K562 (cell line): ENCODE results near the gene PKIB. TPM values are rescaled to one million over a fixed set of nuclear protein-coding genes. Genes with fewer than 3 reads are reported as not detected.
"Not testable (repeated sequence)": the region's sequence is repeated elsewhere in the genome, so short reads cannot be mapped to it uniquely, and the experiment has no call there.

Experiments used
- ATAC-seq: fragments of 200-7000 bp; cut with Tn5 transposase; 3 replicates; pipeline ENCODE4 v1.9.1; 2020; ENCODE audit warnings: moderate library complexity
- BruUV-seq: library from RNA; stranded (reverse); fragments of 400-500 nt; replicated peaks from 2 replicates; lab custom pipeline; 2021; lab: Mats Ljungman, UMichigan
- CTCF ChIA-PET: fragments of 300-600 bp; formaldehyde crosslinking; extraction: SDS; loops from one replicate; lab custom pipeline; 2021; ENCODE audit warnings: low intra/inter-chr PET ratio; lab: Yijun Ruan, JAX
- POLR2A ChIA-PET: fragments of 300-600, 350-650 bp; sonication (Branson Sonifier 250); formaldehyde crosslinking; extraction: SDS; loops from one replicate; lab custom pipeline; 2021; ENCODE audit warnings: antibody characterized with exemption, inconsistent platforms; lab: Yijun Ruan, JAX
- DNase-seq, 4 experiments: peaks; one replicate each; pipeline versions ENCODE4 v3.0.0 to v3.0.0-alpha.2; 2011 to 2018; ENCODE audit warnings: low spot score in 3 of 4, mixed read lengths in 3 of 4; ENCODE audit errors: extremely low read depth in 1 of 4
- FAIRE-seq: peaks from 2 replicates; lab custom pipeline; 2011; peaks lifted over from hg19 to GRCh38; lab: Jason Lieb, UNC
- H2AFZ ChIP-seq: 2 replicates; pipeline ENCODE4 v1.6.0; 2011; ENCODE audit warnings: low read depth, low read length, control low read depth, inconsistent platforms
- H3K27ac ChIP-seq: fragments of 200-600 bp; 3 replicates; pipeline ENCODE4 v1.8.0; 2011; ENCODE audit warnings: low read depth, mild to moderate bottlenecking, control low read depth, inconsistent platforms, low read length, moderate library complexity, mixed read lengths; ENCODE audit errors: extremely low read depth
- H3K27me3 ChIP-seq, 2 experiments: fragments of 300-600 bp in 1 of 2; 2 replicates in 1 of 2; 3 replicates in 1 of 2; pipeline versions ENCODE4 v1.6.0 to v1.8.0; 2011; ENCODE audit warnings: inconsistent platforms in 2 of 2, low read length in 2 of 2, mild to moderate bottlenecking in 1 of 2, mixed read lengths in 1 of 2, moderate library complexity in 1 of 2; ENCODE audit not compliant: control insufficient read depth in 2 of 2, insufficient read depth in 2 of 2
- H3K36me3 ChIP-seq: fragments of 300-600 bp; 3 replicates; pipeline ENCODE4 v1.8.0; 2011; ENCODE audit warnings: mild to moderate bottlenecking, low read length, inconsistent platforms; ENCODE audit not compliant: control insufficient read depth, insufficient read depth
- H3K4me1 ChIP-seq, 2 experiments: fragments of 200-600 bp in 1 of 2; replicated peaks in 1 of 2; 2 replicates in 1 of 2; 3 replicates in 1 of 2; pipeline versions ENCODE4 v1.5.1 to v1.8.0; 2011; ENCODE audit warnings: inconsistent platforms in 2 of 2, low read length in 2 of 2, mild to moderate bottlenecking in 1 of 2, mixed read lengths in 1 of 2, moderate library complexity in 1 of 2; ENCODE audit not compliant: control insufficient read depth in 2 of 2, insufficient read depth in 2 of 2
- H3K4me2 ChIP-seq: 2 replicates; pipeline ENCODE4 v1.6.1; 2011; ENCODE audit warnings: low read length, control low read depth, inconsistent platforms, mixed read lengths; ENCODE audit not compliant: insufficient read depth
- H3K4me3 ChIP-seq: fragments of 200-600 bp; sonication (generic), shearing (Covaris generic); 2 replicates; pipeline ENCODE4 v1.5.1; 2016; ENCODE audit warnings: control low read depth, inconsistent platforms
- H3K79me2 ChIP-seq: fragments of 200-600 bp; 3 replicates; pipeline ENCODE4 v1.8.0; 2011; ENCODE audit warnings: low read length, inconsistent platforms; ENCODE audit not compliant: control insufficient read depth, insufficient read depth
- H3K9ac ChIP-seq, 2 experiments: 2 replicates each; pipeline versions ENCODE4 v1.6.0 to v1.6.1; 2011; ENCODE audit warnings: low read depth in 2 of 2, low read length in 2 of 2, control low read depth in 1 of 2, inconsistent platforms in 1 of 2, mild to moderate bottlenecking in 1 of 2, mixed read lengths in 1 of 2; ENCODE audit not compliant: insufficient read depth in 1 of 2
- H3K9me1 ChIP-seq: one replicate; pipeline ENCODE4 v1.6.0; 2011; ENCODE audit warnings: inconsistent platforms, mild to moderate bottlenecking, low read length, moderate library complexity; ENCODE audit not compliant: control insufficient read depth, insufficient read depth
- H3K9me3 ChIP-seq: replicated peaks from 2 replicates; pipeline ENCODE4 v1.5.1; 2011; ENCODE audit warnings: low read depth, low read length, inconsistent platforms; ENCODE audit not compliant: control insufficient read depth, insufficient read depth
- H4K20me1 ChIP-seq: replicated peaks from 2 replicates; pipeline ENCODE4 v1.6.1; 2011; ENCODE audit warnings: low read length, inconsistent platforms, mixed read lengths; ENCODE audit not compliant: control insufficient read depth, insufficient read depth
- FUS ChIP-seq: fragments of 200-400 bp; formaldehyde crosslinking; optimal IDR thresholded peaks from 2 replicates; pipeline ENCODE3; 2017; ENCODE audit warnings: low read depth, low read length
- MECOM ChIP-seq: fragments of 250-450 bp; sonication (Bioruptor Pico); IDR thresholded peaks from 2 replicates; pipeline ENCODE4 v1.8.0; 2022; ENCODE audit warnings: inconsistent platforms
- MTF1 ChIP-seq: fragments of 250-450 bp; sonication (Bioruptor Pico); IDR thresholded peaks from 2 replicates; pipeline ENCODE4 v1.9.0; 2021; ENCODE audit warnings: moderate library complexity, mild to moderate bottlenecking, inconsistent platforms, borderline replicate concordance
- RBM17 ChIP-seq: fragments of 200-400 bp; formaldehyde crosslinking; IDR thresholded peaks from 2 replicates; pipeline ENCODE4 v1.6.1; 2017; ENCODE audit warnings: low read depth, mild to moderate bottlenecking, low read length, borderline replicate concordance
- WGBS: fragments of 100-300 bp; shearing (Covaris generic); methylation state at CpG from one replicate; pipeline ENCODE4 v1.1.6; 2016; ENCODE audit warnings: low coverage, mixed read lengths; ENCODE audit not compliant: insufficient coverage; ENCODE audit errors: missing lambda C conversion rate; 5-methylcytosine and 5-hydroxymethylcytosine counted together
- in situ Hi-C: fragments of 300-500 bp; cut with MboI; formaldehyde crosslinking; loops from 4 replicates; pipeline ENCODE4 v1.15.0; 2018; ENCODE audit warnings: inconsistent platforms, mixed read lengths
- intact Hi-C: fragments of 100-400 bp; cut with micrococcal nuclease; formaldehyde crosslinking; loops from 2 replicates; pipeline ENCODE4 v1.14.2; 2022
- polyA plus RNA-seq, 8 experiments: library from polyadenylated mRNA; depleted of rRNA in 4 of 8; stranded (reverse) in 5 of 8; unstranded in 3 of 8; fragments of >200 nt; fragmentation: Nextera tagmentation in 2 of 8; fragmentation: Illumina TruSeq in 1 of 8; extraction: Ambion mirVana in 2 of 8; extraction: Trizol in 1 of 8; gene quantifications; 2 replicates each; pipeline versions ENCODE4 v1.2.1 to v1.2.3, GENCODE V29; 2011 to 2014; ENCODE audit warnings: inconsistent platforms in 1 of 8, missing spikeins in 1 of 8
- total RNA-seq, 7 experiments: library from RNA; depleted of rRNA in 6 of 7; stranded (reverse); fragments of >200 nt in 6 of 7; fragmentation: Illumina TruSeq in 2 of 7; extraction: Trizol in 2 of 7; gene quantifications; 2 replicates each; pipeline versions ENCODE4 v1.2.1 to v1.2.3, GENCODE V29; 2011 to 2021; ENCODE audit warnings: low replicate concordance in 1 of 7

PKIB gene
- total and polyA plus RNA-seq, 9 of the 15 experiments (the other 6 are each of a cell fraction or from before 2014, with no cell fraction given) = 14.8 to 37.5 (median 27.4) TPM

GRCh38 chr6:122598295-122598694 lies 11.9 kb upstream of the PKIB start:
- not testable (repeated sequence) for H3K4me2 ChIP-seq, H3K27ac ChIP-seq, FAIRE-seq

GRCh38 chr6:122604676-122605075 lies 5.5 kb upstream of the PKIB start:
- H3K9ac ChIP-seq = no peak overlapping the region
- intact Hi-C loops (loop anchor here (5.0 kb wide), 2 partner anchors 123 to 233 kb away; no protein-coding TSS in a partner anchor), in situ Hi-C loops (no loop called here)
- H3K27ac ChIP-seq = no peak overlapping the region
- H3K4me2 ChIP-seq = no peak overlapping the region
- H3K9me3 ChIP-seq = no peaks in the 10 kb centered on the region
- FAIRE-seq (no peak), DNase-seq (no peak), ATAC-seq (no peak)
- H3K79me2 ChIP-seq = no peaks in the 10 kb centered on the region
- H3K36me3 ChIP-seq = no peaks in the 10 kb centered on the region
- CTCF ChIA-PET = interaction anchor here (0.7 kb wide), 1 partner anchor 119 kb away, joined by 3 read pairs; no protein-coding TSS in a partner anchor
- TF ChIP-seq RBM17 (no peak), FUS (no peak), MECOM (CRISPR knock-in tag) (no peak), MTF1 (CRISPR knock-in tag) (no peak)
- H3K4me3 ChIP-seq = no peak overlapping the region
- no peak overlapping the region for H2AFZ ChIP-seq
- H3K9me1 ChIP-seq = no peaks in the 10 kb centered on the region
- POLR2A ChIA-PET = no interaction called here
- peaks cover 0 to 2% of the 10 kb centered on the region in 2 experiments; a peak in 1 of 5 replicates for H3K4me1 ChIP-seq
- no peaks in the 10 kb centered on the region for H4K20me1 ChIP-seq
- H3K27me3 ChIP-seq = no peaks in the 10 kb centered on the region
- BruUV-seq = no TSS peak

More at GRCh38 chr6:122598295-122598694, 11.9 kb upstream of the PKIB start:
- H4K20me1 ChIP-seq, H3K27me3 ChIP-seq, DNase-seq, H3K4me1 ChIP-seq, H3K4me3 ChIP-seq, intact Hi-C loops, ATAC-seq, H3K9ac ChIP-seq, H3K36me3 ChIP-seq, CTCF ChIA-PET, in situ Hi-C loops, BruUV-seq, H2AFZ ChIP-seq, H3K9me3 ChIP-seq, H3K9me1 ChIP-seq, H3K79me2 ChIP-seq: not testable (repeated sequence)
- POLR2A ChIA-PET = interaction anchor here (0.6 kb wide), 1 partner anchor 142 kb away, joined by 3 read pairs; no protein-coding TSS in a partner anchor
- 29% methylated on average over 2 of the region's 2 CpGs for WGBS
